Measurements from ENCODE around the gene C16orf78.

- no peak for TF ChIP-seq CTCF (IDR thresholded peaks at IDR 0.05)
- TF ChIP-seq EZH2 (IDR thresholded peaks at IDR 0.05; ENCODE audit: borderline replicate concordance, insufficient read depth, low read depth, low read length, poor library complexity, severe bottlenecking): no peak
Observed at GRCh38 chr16:49409121-49409520, 35.5 kb downstream of the C16orf78 start.

All from B cell (primary cell).